ENCODE measurements around the gene IFT122.

DNA sequence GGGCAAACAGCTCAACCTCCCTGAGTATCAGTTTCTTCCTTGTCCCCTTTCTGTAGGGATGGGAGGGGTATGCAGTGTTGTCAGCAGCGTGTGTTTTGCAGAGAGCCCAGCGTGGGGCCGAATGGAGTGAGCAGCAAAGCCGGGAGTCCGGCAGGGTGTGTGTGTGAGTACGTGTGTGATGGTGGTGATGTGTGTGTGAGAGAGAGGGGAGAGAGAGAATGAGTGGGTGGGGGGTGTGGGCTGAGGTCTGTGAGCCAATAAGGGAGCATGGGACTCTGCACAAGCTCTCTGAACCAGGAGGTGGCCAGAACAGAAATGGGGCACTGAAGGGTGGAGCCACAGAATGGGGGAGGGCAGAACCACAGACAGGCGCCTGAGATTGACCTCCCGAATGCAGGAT lies 43.8 kb downstream of the IFT122 start:
- TF ChIP-seq EHMT2 (IDR thresholded peaks at IDR 0.05; ENCODE audit: low read depth) (no peak), RCOR1 (IDR thresholded peaks at IDR 0.05; ENCODE audit: low read depth, low read length) (no peak), REST (IDR thresholded peaks at IDR 0.05) (no peak), RFX5 (IDR thresholded peaks at IDR 0.05) (no peak), KDM1A (IDR thresholded peaks at IDR 0.05; ENCODE audit: low read depth) (no peak)
